ENCODE data around the gene GAB2.
"Not testable (repeated sequence)": the region's sequence is repeated elsewhere in the genome, so short reads cannot be mapped to it uniquely, and the experiment has no call there.

DNA sequence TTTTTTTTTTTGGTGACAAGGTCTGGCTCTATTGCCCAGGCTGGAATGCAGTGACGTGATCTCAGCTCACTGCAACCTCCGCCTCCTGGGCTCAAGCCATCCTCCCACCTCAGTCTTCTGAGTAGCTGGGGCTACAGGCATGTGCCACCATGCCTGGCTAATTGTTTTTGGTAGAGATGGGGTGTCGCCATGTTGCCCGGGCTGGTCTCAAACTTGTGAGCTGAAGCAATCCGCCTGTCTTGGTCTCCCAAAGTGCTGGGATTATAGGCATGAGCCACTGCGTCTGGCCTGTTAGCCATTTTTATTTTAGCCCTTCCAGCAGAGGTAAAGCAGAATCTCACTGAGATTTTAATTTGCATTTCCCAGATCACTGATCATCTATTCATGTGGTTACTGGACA lies 184.6 kb downstream of the GAB2 start:
- TF ChIP-seq, protein P1, sequence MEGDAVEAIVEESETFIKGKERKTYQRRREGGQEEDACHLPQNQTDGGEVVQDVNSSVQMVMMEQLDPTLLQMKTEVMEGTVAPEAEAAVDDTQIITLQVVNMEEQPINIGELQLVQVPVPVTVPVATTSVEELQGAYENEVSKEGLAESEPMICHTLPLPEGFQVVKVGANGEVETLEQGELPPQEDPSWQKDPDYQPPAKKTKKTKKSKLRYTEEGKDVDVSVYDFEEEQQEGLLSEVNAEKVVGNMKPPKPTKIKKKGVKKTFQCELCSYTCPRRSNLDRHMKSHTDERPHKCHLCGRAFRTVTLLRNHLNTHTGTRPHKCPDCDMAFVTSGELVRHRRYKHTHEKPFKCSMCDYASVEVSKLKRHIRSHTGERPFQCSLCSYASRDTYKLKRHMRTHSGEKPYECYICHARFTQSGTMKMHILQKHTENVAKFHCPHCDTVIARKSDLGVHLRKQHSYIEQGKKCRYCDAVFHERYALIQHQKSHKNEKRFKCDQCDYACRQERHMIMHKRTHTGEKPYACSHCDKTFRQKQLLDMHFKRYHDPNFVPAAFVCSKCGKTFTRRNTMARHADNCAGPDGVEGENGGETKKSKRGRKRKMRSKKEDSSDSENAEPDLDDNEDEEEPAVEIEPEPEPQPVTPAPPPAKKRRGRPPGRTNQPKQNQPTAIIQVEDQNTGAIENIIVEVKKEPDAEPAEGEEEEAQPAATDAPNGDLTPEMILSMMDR (conservative IDR thresholded peaks at IDR 0.05; ENCODE audit: low read length): not testable (repeated sequence)
- not testable (repeated sequence) for TF ChIP-seq EZH2phosphoT487 (IDR thresholded peaks at IDR 0.05; ENCODE audit: borderline replicate concordance, low read depth, low read length)
